Right atrium auricular region (tissue), 2 donors: ENCODE data around the gene AP2B1. TPM values are rescaled to one million over a fixed set of nuclear protein-coding genes. Genes with fewer than 3 reads are reported as not detected.
A peak's percentile ranks its signal among the peaks of the same experiment; 100 is the strongest.

Source experiments
- DNase-seq: peaks from one replicate; pipeline ENCODE4 v3.0.0-alpha.2; 2019; ENCODE audit warnings: low spot score
- H3K27ac ChIP-seq, 2 donors: fragments of 200-600 bp; sonication (generic); 1 replicate in 1 of 2; 2 replicates in 1 of 2; pipeline ENCODE4 v1.5.1; 2016 to 2019
- H3K27me3 ChIP-seq, 2 donors: fragments of 200-600 bp; sonication (generic); one replicate each; pipeline versions ENCODE4 v1.5.1 to v1.6.0; 2017 to 2019
- H3K36me3 ChIP-seq: fragments of 200-600 bp; sonication (generic); one replicate; pipeline ENCODE4 v1.5.1; 2016
- H3K4me1 ChIP-seq, 2 donors: fragments of 200-600 bp; sonication (generic); one replicate each; pipeline versions ENCODE4 v1.5.1 to v1.6.0; 2017 to 2019
- H3K4me3 ChIP-seq, 2 donors: fragments of 200-600 bp; sonication (generic); 1 replicate in 1 of 2; 2 replicates in 1 of 2; pipeline ENCODE4 v1.5.1; 2017 to 2019; ENCODE audit warnings: mild to moderate bottlenecking in 1 of 2, moderate library complexity in 1 of 2
- H3K9me3 ChIP-seq, 2 donors: fragments of 200-600 bp; sonication (generic); one replicate each; pipeline ENCODE4 v1.5.1; 2019
- total RNA-seq, 2 donors: library from RNA; depleted of rRNA; stranded (reverse); fragments of >200 nt; gene quantifications; one replicate each; pipeline ENCODE4 v1.1.0, GENCODE V29; 2016
- TF ChIP-seq, protein P1 (sequence below), 2 donors: fragments of 200-600 bp; sonication (generic); IDR thresholded peaks; one replicate each; pipeline ENCODE4 v1.5.1; 2019; ENCODE audit warnings: antibody characterized with exemption in 2 of 2

Gene AP2B1
- total RNA-seq, 2 donors from 2014 or later: 79.8 to 80.1 TPM

DNA sequence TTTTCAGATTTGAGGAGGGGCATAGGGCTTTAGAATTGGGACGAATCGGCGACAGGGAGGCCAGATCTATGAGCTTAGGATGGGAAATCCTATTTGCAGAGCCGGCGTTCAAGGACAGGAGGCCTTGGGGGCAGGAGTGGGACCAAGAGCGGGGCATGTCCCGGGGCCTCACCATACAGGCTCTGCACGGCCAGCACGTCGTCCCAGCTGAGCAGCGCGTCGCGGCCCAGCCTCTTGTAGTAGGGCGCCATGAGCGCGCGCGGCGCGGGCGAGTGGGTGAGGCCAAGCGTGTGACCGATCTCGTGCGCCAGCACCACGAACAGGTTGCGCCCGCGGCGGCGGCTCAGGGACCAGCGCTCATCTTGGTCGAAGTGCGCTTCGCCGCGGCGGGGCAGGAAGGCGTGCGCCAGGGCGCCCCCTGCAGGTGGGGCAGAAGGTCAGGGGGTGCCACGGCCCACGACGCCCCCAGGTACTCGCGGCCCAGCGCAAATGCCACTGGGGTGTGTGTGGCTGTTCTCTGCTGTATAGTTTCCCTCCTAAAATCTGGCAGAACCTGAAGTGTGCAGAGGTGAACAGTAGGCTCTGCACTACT, 182.9 kb downstream of the AP2B1 start:
- H3K27ac ChIP-seq: no peak overlapping the region
- H3K4me3 ChIP-seq: no peak overlapping the region
- peaks cover 0 to 21% of the 10 kb centered on the region in 2 donors for H3K4me1 ChIP-seq
- DNase-seq: no peak
- no peaks in the 10 kb centered on the region for H3K27me3 ChIP-seq
- H3K9me3 ChIP-seq: no peaks in the 10 kb centered on the region
- H3K36me3 ChIP-seq: no peaks in the 10 kb centered on the region
- TF ChIP-seq, protein P1, sequence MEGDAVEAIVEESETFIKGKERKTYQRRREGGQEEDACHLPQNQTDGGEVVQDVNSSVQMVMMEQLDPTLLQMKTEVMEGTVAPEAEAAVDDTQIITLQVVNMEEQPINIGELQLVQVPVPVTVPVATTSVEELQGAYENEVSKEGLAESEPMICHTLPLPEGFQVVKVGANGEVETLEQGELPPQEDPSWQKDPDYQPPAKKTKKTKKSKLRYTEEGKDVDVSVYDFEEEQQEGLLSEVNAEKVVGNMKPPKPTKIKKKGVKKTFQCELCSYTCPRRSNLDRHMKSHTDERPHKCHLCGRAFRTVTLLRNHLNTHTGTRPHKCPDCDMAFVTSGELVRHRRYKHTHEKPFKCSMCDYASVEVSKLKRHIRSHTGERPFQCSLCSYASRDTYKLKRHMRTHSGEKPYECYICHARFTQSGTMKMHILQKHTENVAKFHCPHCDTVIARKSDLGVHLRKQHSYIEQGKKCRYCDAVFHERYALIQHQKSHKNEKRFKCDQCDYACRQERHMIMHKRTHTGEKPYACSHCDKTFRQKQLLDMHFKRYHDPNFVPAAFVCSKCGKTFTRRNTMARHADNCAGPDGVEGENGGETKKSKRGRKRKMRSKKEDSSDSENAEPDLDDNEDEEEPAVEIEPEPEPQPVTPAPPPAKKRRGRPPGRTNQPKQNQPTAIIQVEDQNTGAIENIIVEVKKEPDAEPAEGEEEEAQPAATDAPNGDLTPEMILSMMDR (IDR thresholded peaks at IDR 0.05): no peak

DNA sequence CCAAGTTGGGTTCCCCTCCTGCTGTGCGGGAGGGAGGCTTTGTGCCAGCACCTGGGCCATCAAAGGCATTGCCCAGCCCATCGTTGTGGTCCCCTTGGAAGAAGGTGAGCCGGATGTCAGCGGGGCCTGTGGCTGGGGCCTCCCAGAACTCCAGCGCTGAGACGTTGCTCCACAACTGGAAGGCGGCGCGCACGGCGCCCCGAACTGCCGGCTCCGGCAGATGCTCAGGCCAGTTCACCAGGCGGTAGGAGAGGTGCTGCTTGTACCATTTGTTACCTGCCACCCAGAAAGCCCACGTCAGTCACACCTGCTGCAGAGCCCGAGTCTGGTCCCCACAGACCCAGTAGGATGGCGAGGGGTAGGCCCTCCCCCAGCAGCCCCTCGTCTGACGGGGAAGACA, 186.0 kb downstream of the AP2B1 start:
- Histone ChIP-seq H3K4me1 (peaks cover 0 to 36% of the 10 kb centered on the region in 2 donors), H3K36me3 (no peaks in the 10 kb centered on the region), H3K27ac (no peak overlapping the region), H3K9me3 (no peaks in the 10 kb centered on the region), H3K27me3 (no peaks in the 10 kb centered on the region), H3K4me3 (no peak overlapping the region)
- TF ChIP-seq, protein P1 (IDR thresholded peaks at IDR 0.05): no peak
- no peak for DNase-seq

DNA sequence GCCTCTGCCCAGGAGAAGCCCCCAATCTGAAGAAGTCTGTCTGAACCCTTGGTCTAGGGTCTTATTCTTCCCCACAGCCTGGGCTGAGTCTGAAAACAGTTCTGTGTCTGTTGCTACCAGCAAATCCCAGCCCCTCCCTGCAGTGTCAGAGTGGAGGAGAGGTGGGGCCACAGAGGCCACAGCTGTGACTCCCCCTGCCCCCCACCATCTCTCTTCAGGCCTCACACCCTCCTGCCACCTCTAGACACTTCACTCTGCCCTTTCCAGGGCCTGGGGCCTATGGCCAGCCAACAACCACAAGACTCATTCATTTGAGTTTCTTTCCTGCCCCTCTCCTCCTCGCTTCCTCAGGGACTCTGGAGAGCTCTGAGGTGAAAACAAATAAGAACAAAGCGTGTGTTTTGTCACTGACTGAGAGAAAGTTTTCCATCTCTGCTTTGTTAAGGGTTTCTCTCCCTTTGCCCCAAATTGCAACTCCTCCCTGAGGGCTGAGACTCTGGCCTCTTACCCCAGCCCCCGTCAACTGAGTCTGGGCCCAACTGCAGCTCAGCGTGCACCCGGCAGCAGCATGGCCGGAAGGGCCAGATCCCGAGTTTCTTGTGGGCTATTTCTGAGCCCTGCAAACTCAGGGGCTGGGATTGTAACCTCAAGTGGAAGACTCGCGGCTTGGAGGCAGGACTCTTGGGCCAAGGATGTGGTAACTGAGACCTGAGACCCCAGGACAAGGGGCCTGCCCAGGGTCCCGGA, 186.7 kb downstream of the AP2B1 start:
- TF ChIP-seq, protein P1 (IDR thresholded peaks at IDR 0.05): no peak
- H3K36me3 ChIP-seq: no peaks in the 10 kb centered on the region
- no peak overlapping the region for H3K4me3 ChIP-seq
- H3K9me3 ChIP-seq: no peaks in the 10 kb centered on the region
- no peaks in the 10 kb centered on the region for H3K27me3 ChIP-seq
- H3K4me1 ChIP-seq: peaks cover 0 to 36% of the 10 kb centered on the region in 2 donors
- H3K27ac ChIP-seq: peak overlapping the region; percentile 29 to 36
- no peak for DNase-seq

DNA sequence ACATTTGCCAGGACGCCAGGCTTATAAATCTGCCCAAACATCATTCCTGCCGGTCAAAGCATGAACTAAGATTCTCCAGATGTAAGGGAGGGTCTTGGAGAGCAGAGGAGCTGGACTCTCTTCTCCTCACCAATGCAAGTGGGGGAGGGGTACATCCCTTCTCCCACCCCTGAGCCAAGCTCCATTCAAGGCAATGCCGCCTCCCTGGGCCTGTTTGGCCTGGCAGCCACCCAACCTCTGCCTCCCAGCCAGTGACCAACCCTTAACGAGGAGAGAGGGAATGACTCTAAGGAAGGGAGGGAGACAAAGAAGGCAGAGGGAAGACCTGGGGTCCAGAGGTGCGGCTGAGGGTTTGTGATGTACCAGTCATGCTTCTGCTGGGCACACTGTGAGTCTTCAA, 187.4 kb downstream of the AP2B1 start:
- TF ChIP-seq, protein P1 (IDR thresholded peaks at IDR 0.05): no peak
- H3K4me3 ChIP-seq: no peak overlapping the region
- no peaks in the 10 kb centered on the region for H3K36me3 ChIP-seq
- peaks cover 0 to 36% of the 10 kb centered on the region in 2 donors for H3K4me1 ChIP-seq
- H3K27ac ChIP-seq: peak overlapping the region; percentile 29 to 36
- no peak for DNase-seq
- no peaks in the 10 kb centered on the region for H3K27me3 ChIP-seq
- no peaks in the 10 kb centered on the region for H3K9me3 ChIP-seq

DNA sequence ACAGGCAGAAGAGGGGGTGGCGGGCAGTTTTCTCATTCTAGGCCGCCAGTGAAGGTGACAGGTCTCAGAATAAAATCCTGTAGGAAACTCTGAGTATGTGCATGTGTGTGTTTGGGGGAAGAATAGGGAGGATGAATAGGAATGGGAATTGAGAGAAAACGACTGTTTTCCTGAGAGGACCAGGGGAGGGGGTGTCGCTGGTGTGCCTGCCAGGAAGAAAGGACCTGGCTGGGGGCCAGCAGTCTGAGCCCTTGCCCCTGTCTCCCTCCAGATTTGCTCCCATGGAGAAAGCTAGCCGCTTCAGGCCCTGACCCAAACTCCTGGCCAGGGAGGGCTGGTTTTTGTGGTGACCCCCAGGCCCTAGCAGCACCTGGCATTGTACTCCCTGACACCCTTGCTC, 187.9 kb downstream of the AP2B1 start:
- peak overlapping the region in 1 of 2 donors; percentile 29 for H3K27ac ChIP-seq
- no peaks in the 10 kb centered on the region for H3K36me3 ChIP-seq
- DNase-seq: no peak
- H3K4me3 ChIP-seq: no peak overlapping the region
- peaks cover 0 to 36% of the 10 kb centered on the region in 2 donors for H3K4me1 ChIP-seq
- TF ChIP-seq, protein P1 (IDR thresholded peaks at IDR 0.05): no peak
- no peaks in the 10 kb centered on the region for H3K9me3 ChIP-seq
- no peaks in the 10 kb centered on the region for H3K27me3 ChIP-seq
